NCI-H2081 treated with DMSO at 0.1 percent for 48 hours (cell line): ENCODE data around the gene MED15.

ENCODE experiments used
- DNase-seq: peaks from one replicate; lab custom pipeline; 2025; lab: John Stamatoyannopoulos, UW

Gene MED15

GRCh38 chr22:20510811-20511577, 3.6 kb downstream of the MED15 start:
- DNase-seq, result no peak

DNA sequence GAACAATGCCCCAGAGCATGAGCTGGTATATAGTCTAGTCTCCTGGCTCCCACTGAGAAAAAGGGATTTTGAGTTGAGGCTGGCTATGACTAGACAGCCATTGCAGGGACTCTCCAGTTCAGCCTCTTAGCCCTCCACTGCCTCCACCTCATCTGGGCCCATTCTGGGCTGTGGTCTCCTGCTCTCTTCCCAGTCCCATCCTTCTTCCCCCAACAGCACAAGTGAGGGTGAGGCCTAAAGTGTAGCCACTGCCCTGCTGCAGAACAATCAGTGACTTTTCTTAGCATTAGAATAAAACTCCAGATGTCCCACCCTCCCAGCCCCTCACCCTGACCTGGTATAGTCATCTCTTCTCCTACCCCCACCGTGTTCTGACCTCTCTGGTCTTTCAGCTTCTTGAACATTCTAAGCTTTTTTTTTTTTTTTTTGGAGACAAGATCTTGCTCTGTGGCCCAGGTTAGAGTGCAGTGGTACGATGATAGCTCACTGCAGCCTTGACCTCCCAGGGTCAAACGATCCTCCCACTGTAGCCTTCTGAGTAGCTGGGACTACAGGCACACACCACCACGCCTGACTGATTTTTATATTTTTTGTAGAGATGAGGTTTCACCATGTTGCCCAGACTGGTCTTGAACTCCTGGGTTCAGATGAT, 4.3 kb downstream of the MED15 start:
- DNase-seq, result no peak

- DNase-seq, result no peak
Measured at GRCh38 chr22:20514658-20515406, 7.4 kb downstream of the MED15 start.

- DNase-seq, result no peak
Measured at GRCh38 chr22:20516399-20516798, 9.0 kb downstream of the MED15 start.

GRCh38 chr22:20517422-20517821, 10.0 kb downstream of the MED15 start:
- no peak for DNase-seq

- DNase-seq, result no peak
Measured at GRCh38 chr22:20517841-20518592, 10.6 kb downstream of the MED15 start.

DNA sequence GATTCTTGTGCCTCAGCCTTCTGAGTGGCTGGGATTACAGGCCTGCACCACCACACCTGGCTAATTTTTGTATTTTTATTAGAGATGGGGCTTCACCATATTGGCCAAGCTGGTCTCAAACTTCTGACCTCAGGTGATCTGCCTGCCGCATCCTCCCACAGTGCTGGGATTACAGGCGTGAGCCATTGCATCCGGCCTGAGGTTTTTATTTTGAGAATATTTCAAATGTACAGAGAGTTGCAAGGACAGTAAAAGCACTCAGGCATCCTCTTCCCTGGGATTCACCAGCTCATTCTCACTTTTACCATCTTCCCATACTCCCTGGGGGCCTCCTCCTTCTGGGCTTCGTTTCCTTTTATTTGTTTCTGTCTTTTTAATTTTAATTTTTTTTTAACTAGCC, 12.1 kb downstream of the MED15 start:
- no peak for DNase-seq

DNA sequence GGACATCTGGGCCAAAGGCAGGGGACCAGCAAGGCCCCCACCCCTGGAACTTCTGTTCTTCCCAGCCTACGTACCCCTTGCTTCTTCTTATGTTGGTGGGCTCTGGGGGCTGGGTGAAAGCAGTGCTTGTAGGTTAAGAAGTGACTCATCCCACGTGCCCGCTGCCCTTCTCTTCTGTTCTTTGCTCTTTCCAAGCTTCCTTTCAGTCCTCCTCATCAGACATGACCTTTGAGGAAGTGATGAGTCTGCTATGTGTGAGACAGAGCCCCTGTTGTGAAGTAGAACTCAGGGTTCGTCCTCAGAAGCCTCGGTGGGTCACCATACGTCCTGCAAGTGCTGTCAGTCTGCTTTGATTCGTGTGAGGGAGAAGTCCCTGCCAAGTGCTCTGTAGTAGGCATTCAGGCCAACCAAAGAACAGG, 12.7 kb downstream of the MED15 start:
- DNase-seq, result no peak

DNA sequence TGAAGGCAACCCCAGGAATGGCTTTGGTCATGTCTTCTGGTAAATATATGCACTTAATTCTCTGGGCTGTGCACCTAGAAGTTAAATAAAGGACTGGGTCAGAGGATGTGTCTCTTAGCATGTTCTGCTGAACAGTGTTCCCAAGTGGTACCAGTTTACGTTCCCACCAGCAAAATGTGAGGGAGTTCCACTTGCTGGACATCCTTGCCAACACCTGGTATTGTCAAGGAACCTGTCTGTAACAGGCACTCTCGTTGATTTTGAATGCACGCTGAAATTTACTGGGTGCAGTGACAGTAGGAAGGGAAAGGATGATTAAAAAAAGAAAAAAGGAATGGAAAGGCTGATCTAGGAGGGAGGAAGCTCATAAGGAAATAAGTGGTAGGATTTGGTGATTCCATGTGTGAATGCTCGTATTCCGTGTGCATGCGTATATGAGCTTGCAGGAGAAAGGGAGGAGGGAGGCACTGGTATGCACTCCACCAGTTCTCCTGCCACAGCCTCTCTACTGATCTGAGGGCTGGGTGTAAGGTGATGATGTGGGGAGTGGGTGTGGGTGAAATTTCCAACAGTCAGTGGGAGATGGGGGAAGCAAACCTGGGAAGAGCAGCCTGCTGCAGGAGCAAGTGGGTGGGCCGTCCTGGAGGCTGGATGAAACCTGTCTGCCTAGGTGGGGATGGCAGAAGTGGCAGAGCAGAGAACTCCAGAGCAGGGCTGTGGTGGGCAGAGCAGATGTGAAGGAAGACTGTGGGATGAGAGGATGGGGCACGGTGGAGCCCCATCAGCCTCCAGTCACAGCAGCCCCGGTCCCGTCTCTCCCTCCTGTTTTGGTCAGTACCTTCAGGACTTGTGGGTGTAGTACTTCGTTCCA, 15.0 kb downstream of the MED15 start:
- no peak for DNase-seq

DNA sequence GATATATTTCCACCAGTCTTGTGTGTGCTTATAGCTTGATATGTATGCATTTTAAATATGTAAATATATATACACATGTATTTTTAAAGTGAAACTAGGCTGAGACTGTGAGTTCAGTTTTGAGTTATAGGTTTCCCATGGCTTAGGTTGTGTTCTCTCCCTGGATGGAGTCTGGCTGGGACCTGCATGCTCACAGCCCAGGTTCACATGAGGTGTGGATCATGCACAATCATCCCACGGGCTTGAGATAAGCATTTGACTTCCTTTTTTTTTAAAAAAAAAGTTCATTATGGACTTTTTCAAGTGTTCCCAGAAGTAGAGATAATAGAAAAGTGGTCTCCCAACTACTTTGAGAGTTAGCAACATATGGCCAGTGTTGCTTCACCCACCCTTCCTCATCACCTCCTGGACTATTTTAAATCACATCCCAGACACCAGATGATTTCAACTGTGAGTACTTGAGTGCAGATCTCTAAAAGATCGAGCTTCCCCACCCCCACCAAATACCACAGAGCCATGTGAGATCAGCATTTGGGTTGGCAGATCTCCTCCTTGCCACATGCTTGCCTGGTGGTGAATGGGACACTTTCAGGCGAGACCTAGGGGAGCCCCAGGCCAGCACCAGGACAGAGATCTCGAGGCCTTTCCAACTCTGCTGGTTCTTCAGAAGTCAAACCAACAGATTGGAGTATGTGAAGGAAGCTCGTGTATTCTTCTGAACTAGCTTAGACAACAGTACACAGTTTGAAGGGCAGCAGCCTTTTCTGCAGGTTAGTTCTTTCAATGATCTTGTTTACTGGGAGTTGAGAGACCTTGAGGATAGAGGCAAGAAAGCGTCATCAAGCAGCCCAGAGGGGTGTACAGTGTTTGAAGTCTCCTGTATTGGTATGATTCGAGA, 15.9 kb downstream of the MED15 start:
- DNase-seq, result no peak

DNA sequence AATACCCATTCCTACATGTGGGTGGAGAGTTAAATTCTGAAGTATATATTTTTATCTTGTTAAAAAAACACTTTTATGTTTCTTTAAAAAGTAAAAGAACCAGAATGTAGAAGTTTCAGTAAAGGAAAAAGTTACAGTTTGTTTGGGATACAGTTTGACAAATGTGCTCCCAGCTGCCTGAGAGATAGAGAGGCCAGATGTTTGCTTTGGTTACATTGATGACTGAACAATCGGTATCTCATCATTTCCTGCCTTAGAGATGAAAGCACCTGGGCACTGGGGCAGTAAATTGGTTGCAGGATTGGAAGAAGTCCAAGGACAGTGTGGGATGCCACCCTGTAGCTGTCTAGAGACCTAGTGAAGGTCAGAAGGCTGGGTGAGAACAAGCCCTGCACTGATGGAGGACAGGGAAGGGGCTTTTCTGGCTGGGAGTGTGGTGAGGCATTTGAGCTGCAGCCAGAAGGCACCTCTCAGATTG, 16.6 kb downstream of the MED15 start:
- DNase-seq, result no peak

DNA sequence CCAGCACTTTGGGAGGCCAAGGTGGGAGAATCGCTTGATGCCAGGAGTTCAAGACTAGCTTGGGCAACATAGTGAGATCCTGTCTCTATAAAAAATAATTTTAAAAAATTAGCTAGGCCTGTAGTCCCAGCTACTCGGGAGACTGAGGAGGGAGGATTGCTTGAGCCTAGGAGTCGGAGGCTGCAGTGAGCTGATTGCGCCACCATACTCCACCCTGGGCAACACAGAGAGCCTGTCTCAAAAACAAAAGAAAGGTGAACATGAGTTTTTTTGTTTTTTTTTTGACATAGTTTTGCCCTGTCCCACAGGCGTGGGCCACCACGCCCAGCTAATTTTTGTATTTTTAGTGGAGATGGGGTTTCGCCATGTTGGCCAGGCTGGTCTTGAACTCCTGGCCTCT, 17.6 kb downstream of the MED15 start:
- DNase-seq, result no peak

DNA sequence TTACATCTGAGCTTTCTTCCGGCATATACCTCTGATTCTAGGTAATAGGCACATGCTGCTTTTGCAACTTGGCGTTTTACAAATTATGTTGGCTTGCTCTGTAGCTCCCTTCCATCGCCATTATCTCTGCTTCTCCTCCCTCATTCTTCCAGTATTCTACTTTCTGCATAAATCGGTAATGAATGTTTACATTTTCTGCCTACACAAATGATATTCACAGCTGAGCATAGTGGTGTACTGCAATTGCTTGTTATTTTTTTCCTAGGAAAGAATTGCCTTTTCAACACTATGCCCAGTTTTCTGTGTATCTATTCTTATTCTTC, 18.9 kb downstream of the MED15 start:
- no peak for DNase-seq

- no peak for DNase-seq
Measured at GRCh38 chr22:20526628-20527355, 19.4 kb downstream of the MED15 start.

- DNase-seq, result no peak
Measured at GRCh38 chr22:20528405-20528978, 21.1 kb downstream of the MED15 start.

GRCh38 chr22:20530368-20531153, 23.2 kb downstream of the MED15 start:
- no peak for DNase-seq

- no peak for DNase-seq
Measured at GRCh38 chr22:20531154-20531403, 23.7 kb downstream of the MED15 start.

DNA sequence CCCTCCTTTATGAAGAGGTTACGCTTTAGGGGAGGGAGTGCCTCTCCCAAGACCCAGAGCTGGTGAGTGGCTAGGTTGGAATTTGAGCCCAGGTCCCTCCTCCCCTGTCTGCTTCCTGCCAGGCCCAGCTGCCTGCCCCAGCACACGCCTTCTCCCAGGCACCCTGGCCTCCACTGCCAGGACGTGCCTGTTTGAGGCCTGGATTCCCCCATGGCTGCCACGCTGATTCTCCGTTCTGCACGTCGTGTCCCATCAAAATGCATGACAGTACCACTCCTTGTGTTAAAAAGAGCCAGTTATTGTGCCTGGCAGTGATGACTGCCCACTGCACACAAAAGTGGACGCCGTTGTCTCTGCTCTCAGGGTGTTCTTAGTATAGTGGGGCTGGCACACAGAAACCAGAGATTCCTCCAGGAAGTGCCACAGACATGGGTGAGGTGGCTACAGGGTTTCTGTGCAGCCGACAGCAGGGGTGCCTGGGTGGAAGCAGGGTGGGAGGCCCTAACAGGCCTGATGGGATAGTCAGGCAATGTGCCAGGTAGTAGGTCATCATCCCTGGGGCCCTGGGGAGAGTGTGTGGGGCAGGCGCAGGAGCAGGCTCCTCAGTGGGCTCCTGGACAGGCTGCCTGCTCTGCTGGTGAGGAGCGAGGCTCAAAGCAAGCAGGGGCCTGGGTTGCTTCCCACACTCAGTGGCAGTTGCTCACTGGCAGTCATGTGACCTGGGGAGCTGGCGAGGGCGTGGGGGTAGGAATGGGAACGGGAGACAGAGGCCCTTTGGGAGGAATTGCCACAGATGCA, 24.2 kb downstream of the MED15 start:
- DNase-seq, result no peak
